CD4-positive, alpha-beta T cell treated with Interferon alpha-2 for 1 hour (primary cell): ENCODE measurements around the gene IRAK1.

Experiments used
- DNase-seq, 2 donors: peaks; one replicate each; pipeline ENCODE4 v3.0.0-alpha.2; 2020 to 2022

IRAK1 gene

GRCh38 chrX:153993978-153994377 is 25.7 kb downstream of the IRAK1 start:
- DNase-seq = no peak

GRCh38 chrX:153993079-153993478 is 26.6 kb downstream of the IRAK1 start:
- no peak for DNase-seq

- DNase-seq = no peak
Measured at GRCh38 chrX:153992180-153992579, 27.5 kb downstream of the IRAK1 start.

GRCh38 chrX:153991013-153991580 is 28.6 kb downstream of the IRAK1 start:
- no peak for DNase-seq

GRCh38 chrX:153989973-153990655 is 29.6 kb downstream of the IRAK1 start:
- no peak for DNase-seq

- no peak for DNase-seq
Measured at GRCh38 chrX:153988493-153988892, 31.2 kb downstream of the IRAK1 start.

- peak; percentile 39 to 72 for DNase-seq
Measured at GRCh38 chrX:153984351-153985178, 35.1 kb downstream of the IRAK1 start.

GRCh38 chrX:153983321-153983801 is 36.3 kb downstream of the IRAK1 start:
- peak in 1 of 2 donors; percentile 35 for DNase-seq

GRCh38 chrX:153981771-153982533 is 37.8 kb downstream of the IRAK1 start:
- DNase-seq = peak; percentile 72 to 82

GRCh38 chrX:153981231-153981630 is 38.5 kb downstream of the IRAK1 start:
- DNase-seq = no peak

GRCh38 chrX:153980394-153980793 is 39.3 kb downstream of the IRAK1 start:
- peak; percentile 47 to 71 for DNase-seq

- DNase-seq = no peak
Measured at GRCh38 chrX:153974726-153975286, 44.9 kb downstream of the IRAK1 start.

GRCh38 chrX:153974003-153974725 is 45.5 kb downstream of the IRAK1 start:
- DNase-seq = no peak

- no peak for DNase-seq
Measured at GRCh38 chrX:153973127-153974002, 46.3 kb downstream of the IRAK1 start.

GRCh38 chrX:153972368-153973126 is 47.2 kb downstream of the IRAK1 start, which contains the start of gene TMEM187:
TMEM187 (plus strand) TSS chrX:153972754; CDS start chrX:153982063, 9,309 bp downstream.
- DNase-seq = peak; percentile 90 to 92

GRCh38 chrX:153971450-153972367 is 48.0 kb downstream of the IRAK1 start, which contains the start of gene HCFC1:
HCFC1 (minus strand) TSS chrX:153971818; CDS start chrX:153970840, 978 bp downstream.
- DNase-seq = peak; percentile 93 to 94

GRCh38 chrX:153971124-153971449 is 48.6 kb downstream of the IRAK1 start:
- peak; percentile 91 to 93 for DNase-seq

GRCh38 chrX:153970357-153971123 is 49.2 kb downstream of the IRAK1 start:
- peak; percentile 36 to 60 for DNase-seq
